NCI-H526 treated with DMSO at 0.1 percent for 48 hours (cell line): ENCODE measurements around the gene EPHB3.

Source experiments
- DNase-seq: peaks from one replicate; lab custom pipeline; 2025; lab: John Stamatoyannopoulos, UW

EPHB3 gene

DNA sequence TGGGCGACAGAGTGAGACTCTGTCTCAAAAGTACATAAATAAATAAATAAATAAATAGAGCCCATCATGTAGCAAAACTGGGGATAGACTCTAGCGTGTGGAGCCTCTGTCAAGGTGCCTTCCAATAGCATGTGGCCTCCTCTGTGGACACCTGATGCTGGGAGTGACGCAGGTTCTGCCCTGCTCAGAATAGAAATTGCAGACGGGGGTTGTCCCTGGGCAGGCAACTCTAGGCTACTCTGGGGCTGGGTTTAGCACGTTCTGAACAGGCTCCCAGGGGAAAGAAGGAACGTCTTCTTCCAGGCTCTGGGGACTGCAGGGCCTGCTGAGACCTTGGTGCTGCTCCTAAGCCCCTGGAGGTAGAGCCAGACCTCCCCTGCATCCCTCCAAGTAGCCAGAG lies 65.3 kb downstream of the EPHB3 start:
- DNase-seq = no peak

DNA sequence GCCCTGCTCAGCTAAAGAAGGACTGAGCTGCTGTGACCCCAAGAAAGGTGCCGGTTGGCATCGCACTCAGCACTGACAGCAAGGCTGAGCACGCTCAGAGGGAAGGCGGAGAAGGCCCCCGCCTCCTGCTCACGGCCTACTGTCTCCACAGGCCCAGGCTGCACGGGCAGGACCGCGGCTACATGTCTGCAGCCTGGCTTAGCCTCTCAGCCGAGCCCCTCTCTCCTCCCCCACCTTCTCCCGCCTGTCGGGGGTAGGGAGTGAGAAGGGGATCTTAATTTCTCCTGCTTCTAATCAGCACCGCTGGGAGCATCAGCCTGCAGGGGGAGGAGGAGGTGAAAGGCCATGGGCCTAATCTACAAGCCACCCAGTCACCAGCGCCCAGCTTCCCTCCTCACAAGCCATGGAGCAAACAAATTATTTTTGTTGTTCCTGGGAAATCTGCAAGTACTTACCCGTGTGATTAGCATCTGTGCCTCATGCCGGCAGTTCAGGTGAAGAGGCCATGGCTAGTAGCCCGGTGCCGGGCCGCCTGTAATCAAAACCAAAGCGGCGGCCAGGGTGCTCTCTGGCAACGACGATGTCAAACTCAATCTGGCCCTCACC lies 68.1 kb downstream of the EPHB3 start:
- DNase-seq = no peak

DNA sequence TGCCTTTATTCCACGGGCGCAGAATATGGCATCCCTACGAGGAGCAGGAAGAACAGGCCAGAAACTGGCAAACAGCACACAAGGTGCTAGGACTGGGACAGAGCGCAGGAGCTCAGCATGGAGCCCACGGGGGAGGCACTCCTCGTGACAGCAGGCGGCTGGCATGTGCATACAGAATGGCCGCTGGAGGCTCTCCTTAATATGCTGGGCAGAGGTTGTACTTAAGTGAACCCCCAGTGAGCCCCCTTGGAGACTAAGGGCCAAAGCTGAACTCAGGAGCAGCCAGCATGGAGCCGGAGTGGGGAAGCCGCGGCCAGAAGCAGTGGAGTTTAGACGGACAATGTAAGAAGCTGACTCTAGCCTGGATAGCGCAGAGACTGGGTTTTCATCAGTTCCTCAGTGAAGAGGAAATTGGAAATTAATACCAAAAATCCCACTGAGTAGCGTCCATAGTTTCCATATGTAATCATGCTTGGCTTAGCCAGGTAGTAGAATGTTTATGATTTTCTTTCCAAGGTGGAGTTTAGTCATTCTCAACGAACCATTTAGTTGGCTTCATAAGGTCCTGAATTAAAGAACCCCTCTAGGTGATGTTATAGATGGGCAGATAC lies 69.4 kb downstream of the EPHB3 start:
- no peak for DNase-seq

DNA sequence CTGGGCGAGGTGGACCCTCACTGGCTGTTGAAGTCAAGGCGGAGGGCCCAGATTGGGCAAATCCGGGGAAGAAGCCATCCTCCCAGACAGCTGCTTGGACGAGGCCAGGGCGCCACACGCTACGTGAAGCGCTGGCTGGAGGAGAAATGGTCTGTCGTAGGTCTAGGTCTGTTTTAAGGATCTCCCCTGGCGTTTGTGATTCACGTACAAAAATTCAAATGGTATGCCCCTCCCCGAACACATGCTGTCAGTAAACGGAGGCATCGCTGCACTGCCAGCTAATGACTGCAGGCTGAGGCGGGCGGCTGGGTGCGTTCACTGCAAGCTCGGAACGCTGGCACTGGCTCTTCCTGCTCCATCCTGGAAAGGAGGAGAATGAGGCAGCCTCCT lies 69.9 kb downstream of the EPHB3 start:
- DNase-seq = no peak
